KMS-11 (cell line): Measurements from ENCODE around the gene IL1RAPL1.

Experiments
- H2AFZ ChIP-seq: fragments of 200-600 bp; sonication (generic); 2 replicates; pipeline ENCODE4 v1.6.1; 2016; ENCODE audit warnings: antibody characterized with exemption, mixed run types, low read depth
- H3K27ac ChIP-seq: fragments of 200-600 bp; sonication (generic); 2 replicates; pipeline ENCODE4 v1.6.1; 2016; ENCODE audit warnings: mild to moderate bottlenecking, mixed run types
- H3K27me3 ChIP-seq: fragments of 200-600 bp; sonication (generic); 2 replicates; pipeline ENCODE4 v1.6.1; 2017; ENCODE audit warnings: mild to moderate bottlenecking, low read depth, mixed run types, moderate library complexity; ENCODE audit not compliant: insufficient read depth
- H3K36me3 ChIP-seq: fragments of 200-600 bp; sonication (generic); 2 replicates; pipeline ENCODE4 v1.6.1; 2017; ENCODE audit warnings: mild to moderate bottlenecking, mixed run types; ENCODE audit not compliant: insufficient read depth
- H3K4me1 ChIP-seq: fragments of 200-600 bp; sonication (generic); 2 replicates; pipeline ENCODE4 v1.6.1; 2016; ENCODE audit warnings: mild to moderate bottlenecking, low read depth, mixed run types; ENCODE audit not compliant: poor library complexity, severe bottlenecking
- H3K4me2 ChIP-seq: fragments of 200-600 bp; sonication (generic); 2 replicates; pipeline ENCODE4 v1.7.0; 2016; ENCODE audit warnings: mild to moderate bottlenecking, mixed run types
- H3K4me3 ChIP-seq: fragments of 200-600 bp; sonication (generic); IDR thresholded peaks from 2 replicates; pipeline ENCODE4 v1.6.1; 2017; ENCODE audit warnings: low read depth, low read length, mixed read lengths; ENCODE audit not compliant: insufficient read depth
- H3K79me2 ChIP-seq: fragments of 200-600 bp; sonication (generic); 2 replicates; pipeline ENCODE4 v1.6.1; 2016; ENCODE audit warnings: low read depth, mixed run types; ENCODE audit not compliant: insufficient read depth
- H3K9ac ChIP-seq: fragments of 200-600 bp; sonication (generic); 2 replicates; pipeline ENCODE4 v1.6.1; 2016; ENCODE audit warnings: mild to moderate bottlenecking, mixed run types
- H4K20me1 ChIP-seq: fragments of 200-600 bp; sonication (generic); 2 replicates; pipeline ENCODE4 v1.6.1; 2016; ENCODE audit warnings: mild to moderate bottlenecking, mixed run types; ENCODE audit not compliant: insufficient read depth
- CTCF ChIP-seq: fragments of 200-600 bp; sonication (generic); conservative IDR thresholded peaks from 2 replicates; pipeline ENCODE4 v1.6.1; 2017; ENCODE audit warnings: low read depth, mild to moderate bottlenecking, antibody characterized with exemption, low read length, moderate library complexity, mixed read lengths

Gene IL1RAPL1

GRCh38 chrX:29813174-29813573, 1225.9 kb downstream of the IL1RAPL1 start:
- no peaks in the 10 kb centered on the region for H3K27me3 ChIP-seq
- no peak overlapping the region for H3K4me2 ChIP-seq
- no peak overlapping the region for H3K9ac ChIP-seq
- H4K20me1 ChIP-seq = no peaks in the 10 kb centered on the region
- no peak overlapping the region for H3K4me3 ChIP-seq
- TF ChIP-seq CTCF = no peak
- H3K4me1 ChIP-seq = no peaks in the 10 kb centered on the region
- H2AFZ ChIP-seq = no peak overlapping the region
- no peak overlapping the region for H3K27ac ChIP-seq
- no peaks in the 10 kb centered on the region for H3K79me2 ChIP-seq
- no peaks in the 10 kb centered on the region for H3K36me3 ChIP-seq

GRCh38 chrX:29824176-29824906, 1237.1 kb downstream of the IL1RAPL1 start:
- Histone ChIP-seq H3K4me1 (no peaks in the 10 kb centered on the region), H2AFZ (no peak overlapping the region), H3K36me3 (no peaks in the 10 kb centered on the region)

GRCh38 chrX:29826742-29827141, 1239.5 kb downstream of the IL1RAPL1 start:
- no peaks in the 10 kb centered on the region for H4K20me1 ChIP-seq
- no peaks in the 10 kb centered on the region for H3K27me3 ChIP-seq
- TF ChIP-seq CTCF = no peak
- H3K79me2 ChIP-seq = no peaks in the 10 kb centered on the region
- no peaks in the 10 kb centered on the region for H3K4me1 ChIP-seq
- H3K27ac ChIP-seq = no peak overlapping the region
- no peaks in the 10 kb centered on the region for H3K36me3 ChIP-seq
- no peak overlapping the region for H2AFZ ChIP-seq
- H3K9ac ChIP-seq = no peak overlapping the region
- no peak overlapping the region for H3K4me3 ChIP-seq
- no peak overlapping the region for H3K4me2 ChIP-seq

More at GRCh38 chrX:29824176-29824906, 1237.1 kb downstream of the IL1RAPL1 start:
- H3K27me3 ChIP-seq = no peaks in the 10 kb centered on the region
- H3K4me2 ChIP-seq = no peak overlapping the region
- no peak overlapping the region for H3K27ac ChIP-seq
- no peaks in the 10 kb centered on the region for H3K79me2 ChIP-seq
- TF ChIP-seq CTCF = no peak
- no peak overlapping the region for H3K4me3 ChIP-seq
- H3K9ac ChIP-seq = no peak overlapping the region
- H4K20me1 ChIP-seq = no peaks in the 10 kb centered on the region

- Histone ChIP-seq H3K27me3 (no peaks in the 10 kb centered on the region), H3K27ac (no peak overlapping the region), H3K4me3 (no peak overlapping the region), H3K36me3 (no peaks in the 10 kb centered on the region), H3K9ac (no peak overlapping the region), H3K4me2 (no peak overlapping the region), H2AFZ (no peak overlapping the region), H3K79me2 (no peaks in the 10 kb centered on the region), H4K20me1 (no peaks in the 10 kb centered on the region), H3K4me1 (no peaks in the 10 kb centered on the region)
- TF ChIP-seq CTCF = no peak
Measured at GRCh38 chrX:29834311-29834710, 1247.1 kb downstream of the IL1RAPL1 start.
